Central memory CD4-positive, alpha-beta T cell (primary cell): ENCODE data around the gene DCHS1.

Source experiments
- DNase-seq: peaks from one replicate; pipeline ENCODE4 v3.0.0; 2022

The DCHS1 gene

GRCh38 chr11:6642957-6643356 is 12.7 kb downstream of the DCHS1 start:
- DNase-seq: no peak

- DNase-seq: no peak
Measured at GRCh38 chr11:6640985-6641701, 14.5 kb downstream of the DCHS1 start.

DNA sequence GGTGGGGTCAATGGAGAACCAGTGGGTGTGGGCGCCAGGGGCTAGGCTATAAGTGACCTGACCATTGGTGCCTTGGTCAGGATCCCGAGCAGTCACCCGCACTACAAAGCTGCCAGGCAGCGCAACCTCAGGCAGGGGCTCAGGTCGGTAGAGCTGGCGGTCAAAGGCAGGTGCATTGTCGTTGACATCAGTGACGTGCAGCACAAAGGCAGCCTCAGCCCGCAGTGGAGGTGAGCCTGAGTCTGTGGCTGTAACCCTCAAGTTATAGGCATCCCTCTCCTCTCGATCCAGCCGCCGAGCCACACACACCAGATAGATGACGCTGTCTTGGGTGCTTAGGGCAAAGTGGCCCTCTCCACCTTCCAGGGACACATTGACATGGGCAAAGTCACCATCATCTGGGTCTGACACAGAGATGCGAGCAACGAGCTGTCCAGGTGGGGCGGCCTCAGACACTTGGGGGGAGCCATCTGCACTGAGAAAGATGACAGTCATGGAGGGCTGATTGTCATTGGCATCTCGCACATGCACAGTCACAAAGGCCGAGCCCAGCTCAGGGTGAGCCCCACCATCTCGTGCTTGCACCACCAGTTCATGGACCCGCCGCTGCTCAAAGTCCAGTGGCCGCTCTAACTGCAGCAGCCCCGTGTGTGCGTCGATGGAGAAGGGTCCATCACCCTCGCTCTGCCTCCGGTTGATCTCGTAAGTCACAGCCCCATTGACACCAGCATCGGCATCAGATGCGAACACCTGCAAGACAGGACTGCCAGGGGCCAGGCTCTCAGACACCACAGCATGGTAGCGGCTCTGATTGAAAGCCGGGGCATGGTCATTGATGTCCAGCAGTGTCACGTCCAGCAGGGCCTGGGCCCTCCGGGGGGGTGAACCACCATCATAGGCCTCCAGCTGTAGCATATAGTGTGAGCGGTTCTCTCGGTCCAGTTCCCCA is 15.3 kb downstream of the DCHS1 start:
- no peak for DNase-seq

- DNase-seq: no peak
Measured at GRCh38 chr11:6638429-6638828, 17.2 kb downstream of the DCHS1 start.

DNA sequence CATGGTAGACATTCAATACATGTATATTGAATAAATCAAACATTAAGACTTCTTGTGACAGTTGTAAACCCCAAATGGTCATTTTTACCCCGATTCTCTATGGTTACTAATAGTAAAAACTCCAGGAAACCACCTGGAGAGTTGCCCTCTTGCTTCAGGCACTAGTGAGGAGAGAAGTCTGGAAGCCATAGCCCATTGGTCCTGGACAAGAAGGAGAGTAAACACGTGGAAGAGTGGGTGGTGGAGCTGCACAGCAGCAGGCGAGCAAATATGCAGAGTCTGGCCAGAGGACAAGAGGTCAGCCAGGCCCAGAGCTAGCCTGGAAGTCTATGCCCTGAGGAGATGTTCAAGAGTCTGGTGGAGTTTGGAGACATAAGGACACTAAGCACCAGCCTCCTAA is 17.7 kb downstream of the DCHS1 start:
- no peak for DNase-seq

DNA sequence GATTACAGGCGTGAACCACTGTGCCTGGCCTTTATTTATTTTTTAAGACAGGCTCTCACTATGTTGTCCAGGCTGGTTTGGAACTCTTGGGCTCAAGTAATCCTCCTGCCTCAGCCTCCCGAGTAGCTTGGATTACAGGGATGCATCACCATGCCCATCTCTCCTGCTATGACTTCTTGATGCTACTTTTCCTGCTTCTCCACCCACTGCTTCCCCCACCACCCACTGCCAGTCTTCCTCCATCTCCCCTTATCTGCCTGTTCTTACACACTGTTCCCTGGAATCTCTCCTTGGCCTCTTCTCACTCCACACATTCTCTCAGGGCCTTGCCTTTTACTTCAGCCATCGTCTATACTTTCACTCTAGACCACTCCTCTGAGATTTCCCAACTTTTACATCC is 19.1 kb downstream of the DCHS1 start:
- DNase-seq: no peak

DNA sequence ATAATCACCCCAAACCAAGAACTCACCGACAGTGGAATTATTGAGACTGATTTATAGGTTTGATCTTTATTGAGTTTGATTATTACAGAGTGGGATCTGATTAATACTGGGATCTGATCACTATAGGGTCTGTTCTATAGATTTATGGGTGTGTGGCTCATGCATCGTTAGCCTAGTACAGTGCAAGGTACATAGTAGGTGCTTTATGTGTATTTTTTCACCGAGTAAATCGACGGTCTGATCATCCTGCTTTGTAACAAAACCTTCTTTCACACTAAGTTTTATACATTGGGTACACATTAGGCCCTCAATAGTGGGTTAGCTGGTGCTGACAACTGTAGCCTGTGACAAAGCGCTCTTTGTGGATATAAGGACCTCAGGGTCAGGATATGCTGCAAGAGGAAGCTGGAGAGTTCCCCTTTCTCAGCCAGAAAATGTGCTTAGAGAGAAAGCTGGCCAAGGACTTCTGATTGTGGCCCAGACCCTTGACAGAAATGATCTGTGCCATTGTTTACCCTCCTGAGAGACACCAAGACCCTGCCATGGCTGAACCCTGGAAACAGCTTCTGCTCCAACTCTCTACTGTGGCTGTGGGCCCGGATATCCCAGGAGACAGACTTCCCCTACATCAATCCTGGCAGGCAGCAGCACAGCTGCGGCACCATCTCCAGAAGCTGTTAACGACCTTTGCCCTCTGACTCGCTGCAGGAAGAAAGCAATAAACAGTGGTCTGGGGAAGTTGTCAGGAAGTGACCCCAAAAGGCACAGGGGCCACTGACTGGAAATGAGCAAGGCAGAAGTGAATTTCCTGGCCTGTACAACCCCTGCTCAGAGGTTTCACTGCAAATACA is 20.3 kb downstream of the DCHS1 start:
- DNase-seq: no peak

- no peak for DNase-seq
Measured at GRCh38 chr11:6634534-6634933, 21.1 kb downstream of the DCHS1 start.

- DNase-seq: no peak
Measured at GRCh38 chr11:6633422-6634408, 21.9 kb downstream of the DCHS1 start.

DNA sequence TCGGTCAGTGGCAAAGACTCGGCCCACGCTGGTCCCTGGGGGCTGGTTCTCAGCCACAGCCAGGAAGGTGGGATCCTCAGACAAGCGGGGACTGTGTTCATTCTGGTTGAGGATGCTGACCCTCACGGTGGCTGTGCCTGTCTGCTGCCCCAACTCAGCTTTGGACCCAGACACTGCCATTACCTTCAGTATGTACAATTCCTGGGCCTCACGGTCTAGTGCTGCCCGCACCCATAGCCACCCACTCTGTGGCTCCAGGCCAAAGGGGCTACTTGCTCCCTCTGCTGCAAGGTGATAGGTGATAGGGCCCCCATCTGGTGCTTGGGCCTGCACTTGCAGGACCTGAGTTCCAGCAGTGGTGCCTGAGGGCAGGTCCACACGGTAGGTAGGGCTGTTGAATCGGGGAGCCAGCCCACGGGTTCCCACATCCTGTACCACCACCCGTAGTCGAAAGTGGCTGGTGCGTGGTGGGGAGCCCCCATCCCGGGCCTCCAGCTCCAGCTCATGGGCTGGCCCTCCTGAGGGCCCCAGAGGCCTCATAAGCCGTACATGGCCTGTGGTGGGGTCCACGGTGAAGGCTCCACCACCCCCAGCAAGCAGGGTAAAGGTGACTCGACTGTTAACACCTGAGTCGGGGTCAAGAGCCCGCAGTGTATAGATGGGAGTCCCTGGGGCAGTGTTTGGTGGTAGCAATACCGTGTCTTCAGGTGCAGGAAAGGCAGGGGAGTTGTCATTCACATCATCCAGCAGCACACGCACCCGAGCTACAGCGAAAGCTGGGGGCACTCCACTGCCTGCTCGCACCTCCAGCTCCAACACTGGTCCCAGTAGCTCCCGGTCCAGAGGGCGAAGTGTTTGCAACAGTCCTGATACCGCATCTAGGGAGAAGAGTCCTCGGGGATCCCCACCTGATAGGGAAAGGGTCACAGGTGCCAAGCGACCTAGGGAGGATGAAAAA is 23.2 kb downstream of the DCHS1 start:
- no peak for DNase-seq

DNA sequence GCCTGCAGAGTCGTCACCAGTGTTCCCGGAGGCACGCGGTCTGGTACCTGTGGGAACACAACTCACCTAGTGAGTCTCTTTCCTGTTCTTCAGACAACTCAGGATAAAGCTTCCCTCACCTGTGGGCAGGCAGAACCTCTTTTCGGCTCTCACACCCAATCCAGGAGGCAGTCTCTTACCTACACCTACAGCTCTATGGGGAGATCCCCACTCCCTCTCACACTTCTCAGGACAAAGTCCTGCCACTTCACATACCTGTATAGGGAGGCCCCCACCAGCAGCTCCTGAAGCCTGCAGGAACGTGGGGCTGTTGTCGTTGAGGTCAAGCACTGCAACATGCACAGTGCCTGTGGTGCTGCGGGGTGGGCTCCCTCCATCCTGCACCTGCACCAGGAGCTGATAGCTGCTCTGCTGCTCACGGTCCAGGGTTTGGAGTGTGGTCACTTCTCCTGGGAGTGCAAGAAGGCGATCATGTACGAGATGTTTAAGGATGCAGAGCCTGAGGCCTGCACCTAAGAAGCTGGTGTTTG is 24.2 kb downstream of the DCHS1 start:
- no peak for DNase-seq

DNA sequence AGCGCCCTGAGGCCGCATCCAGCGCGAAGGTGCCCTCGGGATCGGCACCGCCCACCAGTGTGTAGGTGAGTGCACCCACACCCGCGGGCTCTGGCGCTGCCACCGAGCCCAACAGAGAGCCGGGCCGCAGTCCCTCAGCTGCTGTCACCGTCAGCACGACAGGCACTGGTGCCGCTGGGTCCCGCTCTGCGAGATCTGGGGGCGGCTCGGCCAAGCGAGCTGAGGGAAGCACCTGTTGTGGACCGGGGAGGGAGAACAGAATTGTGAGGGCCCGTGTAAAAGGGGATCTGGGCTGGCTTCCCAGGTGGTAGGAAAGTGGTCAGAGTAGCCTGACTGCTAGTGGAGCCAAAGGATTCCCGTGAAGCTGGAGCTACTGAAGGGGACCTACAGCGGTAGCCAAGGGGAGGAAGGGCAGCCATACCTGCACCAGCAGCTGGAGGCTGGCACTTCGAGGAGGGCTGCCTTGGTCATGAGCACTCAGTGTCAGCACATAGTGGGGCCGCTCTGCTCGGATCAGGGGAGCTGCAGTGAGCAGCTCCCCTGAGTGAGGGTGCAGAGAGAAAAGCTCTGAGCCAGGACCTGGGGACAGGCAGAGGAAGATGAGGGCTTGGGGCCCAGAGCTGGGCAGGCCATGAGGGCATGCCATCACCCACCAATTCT is 24.8 kb downstream of the DCHS1 start:
- DNase-seq: no peak

GRCh38 chr11:6629892-6630631 is 25.5 kb downstream of the DCHS1 start:
- no peak for DNase-seq

DNA sequence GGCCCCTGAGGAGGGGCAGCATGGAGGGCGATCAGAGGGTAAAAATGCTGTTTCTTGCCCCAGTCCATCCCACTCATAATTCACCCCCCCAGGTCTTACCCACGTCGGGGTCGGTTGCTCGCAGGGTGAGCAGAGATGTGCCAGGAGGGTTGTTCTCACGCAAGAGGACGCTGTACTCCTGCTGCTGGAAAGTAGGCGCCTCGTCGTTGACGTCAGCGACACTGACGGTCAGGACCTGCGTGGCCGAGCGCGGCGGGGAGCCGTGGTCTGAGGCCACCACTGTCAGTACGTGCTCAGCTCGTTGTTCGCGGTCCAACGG is 26.1 kb downstream of the DCHS1 start:
- no peak for DNase-seq

- DNase-seq: no peak
Measured at GRCh38 chr11:6628526-6628925, 27.1 kb downstream of the DCHS1 start.

- peak; percentile 21 for DNase-seq
Measured at GRCh38 chr11:6627762-6628241, 27.8 kb downstream of the DCHS1 start.

- DNase-seq: no peak
Measured at GRCh38 chr11:6626971-6627761, 28.4 kb downstream of the DCHS1 start.

DNA sequence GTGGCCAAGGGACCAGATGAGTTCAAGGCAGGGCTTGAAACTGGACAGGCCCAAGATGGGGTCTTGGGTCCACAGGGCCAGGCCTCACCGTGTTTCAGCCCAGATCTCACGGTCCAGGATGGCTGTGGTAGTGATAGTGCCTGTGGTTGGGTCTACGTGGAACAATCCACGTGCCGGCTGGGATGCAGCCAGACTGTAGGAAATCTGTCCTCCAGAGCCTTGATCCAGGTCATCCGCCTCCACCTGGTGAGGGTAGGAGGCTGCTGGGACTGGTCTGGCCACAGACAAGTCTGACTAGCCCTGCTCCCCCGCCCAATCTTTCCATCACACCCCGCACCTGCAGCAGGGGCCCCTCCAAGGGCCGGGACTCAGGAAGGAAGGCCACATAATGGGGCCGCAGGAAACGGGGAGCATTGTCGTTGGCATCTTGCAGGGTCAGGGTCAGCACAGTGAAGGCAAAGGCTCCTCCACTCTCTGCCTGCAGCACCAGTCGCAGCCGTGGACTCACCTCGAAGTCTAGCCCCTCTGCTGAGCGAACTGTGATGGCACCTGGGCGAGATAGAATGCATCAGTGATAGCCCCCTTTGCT is 29.7 kb downstream of the DCHS1 start:
- DNase-seq: no peak
